HCT116 (cell line): Measurements from ENCODE around the gene NEK1. TPM values are rescaled to one million over a fixed set of nuclear protein-coding genes. Genes with fewer than 3 reads are reported as not detected.

Experiments used
- ATAC-seq: fragments of 200-7000 bp; cut with Tn5 transposase; 2 replicates; pipeline ENCODE4 v1.9.1; 2020; ENCODE audit warnings: mild to moderate bottlenecking, moderate library complexity
- BruUV-seq: library from RNA; stranded (reverse); fragments of 400-500 nt; replicated peaks from 2 replicates; lab custom pipeline; 2021; lab: Mats Ljungman, UMichigan
- CTCF ChIA-PET: fragments of 300-600 bp; sonication (Branson Sonifier 250); formaldehyde crosslinking; loops from one replicate; lab custom pipeline; 2021; ENCODE audit warnings: antibody characterized with exemption; lab: Charles Lee
- POLR2A ChIA-PET: fragments of 300-600, 350-600 bp; sonication (Branson Sonifier 250); formaldehyde crosslinking; loops from one replicate; lab custom pipeline; 2021; ENCODE audit warnings: antibody characterized with exemption; lab: Charles Lee
- RAD21 ChIA-PET, 2 experiments: fragments of 300-600 bp; sonication (Branson Sonifier 250); formaldehyde crosslinking; loops; one replicate each; lab custom pipeline; 2023; ENCODE audit warnings: low total read pairs in 2 of 2; ENCODE audit not compliant: uncharacterized antibody in 2 of 2, unreplicated experiment in 2 of 2, low non-redundant PET in 1 of 2; lab: Charles Lee
- DNase-seq: peaks from one replicate; pipeline ENCODE4 v3.0.0-alpha.2; 2010; ENCODE audit warnings: low read depth, low spot score
- H2AFZ ChIP-seq: fragments of 200-600 bp; shearing (Covaris generic), sonication (generic); 2 replicates; pipeline ENCODE4 v1.6.1; 2017; ENCODE audit warnings: low read depth, mixed run types, mixed read lengths, antibody characterized with exemption, low read length; ENCODE audit not compliant: poor library complexity, severe bottlenecking
- H3K27ac ChIP-seq: 2 replicates; pipeline ENCODE4 v1.5.1; 2012; ENCODE audit warnings: low read depth, low read length
- H3K27me3 ChIP-seq: fragments of 200-600 bp; sonication (generic); 2 replicates; pipeline ENCODE4 v1.6.1; 2016; ENCODE audit warnings: mixed run types, low read length, mixed read lengths; ENCODE audit not compliant: insufficient read depth
- H3K36me3 ChIP-seq, 2 experiments: fragments of 200-500 bp in 1 of 2; fragments of 200-600 bp in 1 of 2; sonication (Bioruptor generic) in 1 of 2; sonication (generic) in 1 of 2; 2 replicates each; pipeline versions ENCODE4 v1.5.1 to v1.6.1; 2014 to 2016; ENCODE audit warnings: low read length in 2 of 2, inconsistent platforms in 1 of 2, mixed read lengths in 1 of 2, mixed run types in 1 of 2; ENCODE audit not compliant: insufficient read depth in 2 of 2, control insufficient read depth in 1 of 2
- H3K4me1 ChIP-seq, 2 experiments: fragments of 200-600 bp in 1 of 2; sonication (generic) in 1 of 2; 2 replicates each; pipeline versions ENCODE4 v1.5.1 to v1.6.1; 2012 to 2017; ENCODE audit warnings: low read length in 2 of 2, inconsistent platforms in 1 of 2, mild to moderate bottlenecking in 1 of 2, mixed read lengths in 1 of 2, mixed run types in 1 of 2, moderate library complexity in 1 of 2; ENCODE audit not compliant: insufficient read depth in 2 of 2, control insufficient read depth in 1 of 2
- H3K4me2 ChIP-seq: fragments of 200-600 bp; sonication (generic); 2 replicates; pipeline ENCODE4 v1.6.1; 2017; ENCODE audit warnings: mixed run types, low read length, mixed read lengths
- H3K4me3 ChIP-seq, 2 experiments: fragments of 200-600 bp in 1 of 2; sonication (generic) in 1 of 2; replicated peaks in 1 of 2; 2 replicates each; pipeline ENCODE4 v1.5.1; 2011 to 2016; ENCODE audit warnings: low read length in 2 of 2, control low read depth in 1 of 2, low read depth in 1 of 2, mild to moderate bottlenecking in 1 of 2, mixed read lengths in 1 of 2, mixed run types in 1 of 2
- H3K79me2 ChIP-seq: fragments of 200-600 bp; sonication (generic); 2 replicates; pipeline ENCODE4 v1.6.1; 2017; ENCODE audit warnings: mild to moderate bottlenecking, mixed run types, low read length, moderate library complexity, mixed read lengths; ENCODE audit not compliant: insufficient read depth
- H3K9ac ChIP-seq: fragments of 200-600 bp; sonication (generic); 2 replicates; pipeline ENCODE4 v1.6.1; 2016; ENCODE audit warnings: low read length, mixed read lengths
- H3K9me2 ChIP-seq: fragments of 200-600 bp; sonication (generic), shearing (Covaris generic); 2 replicates; pipeline ENCODE4 v1.6.1; 2017; ENCODE audit warnings: mixed run types, mild to moderate bottlenecking, moderate library complexity; ENCODE audit not compliant: insufficient read depth
- H3K9me3 ChIP-seq, 2 experiments: fragments of 200-500 bp in 1 of 2; fragments of 200-600 bp in 1 of 2; sonication (Bioruptor generic) in 1 of 2; sonication (generic) in 1 of 2; 2 replicates each; pipeline ENCODE4 v1.6.1; 2014 to 2017; ENCODE audit warnings: low read length in 2 of 2, mixed read lengths in 2 of 2, inconsistent platforms in 1 of 2, low read depth in 1 of 2, mild to moderate bottlenecking in 1 of 2, mixed run types in 1 of 2, moderate library complexity in 1 of 2; ENCODE audit not compliant: control insufficient read depth in 1 of 2, insufficient read depth in 1 of 2
- H4K20me1 ChIP-seq: fragments of 200-600 bp; sonication (generic), shearing (Covaris generic); 2 replicates; pipeline ENCODE4 v1.6.1; 2017; ENCODE audit warnings: mixed run types, mild to moderate bottlenecking, moderate library complexity; ENCODE audit not compliant: insufficient read depth
- CBX3 ChIP-seq: IDR thresholded peaks from 2 replicates; pipeline ENCODE4 v1.6.1; 2012; ENCODE audit warnings: low read depth
- CEBPB ChIP-seq: IDR thresholded peaks from 2 replicates; pipeline ENCODE4 v1.6.1; 2012; ENCODE audit warnings: low read depth
- EGR1 ChIP-seq: IDR thresholded peaks from 2 replicates; pipeline ENCODE4 v1.6.1; 2012; ENCODE audit warnings: low read depth
- ELF1 ChIP-seq: IDR thresholded peaks from 2 replicates; pipeline ENCODE4 v1.6.1; 2012; ENCODE audit warnings: low read depth, borderline replicate concordance
- EZH2phosphoT487 ChIP-seq: fragments of 200-600 bp; IDR thresholded peaks from 2 replicates; pipeline ENCODE4 v1.6.1; 2018; ENCODE audit warnings: antibody characterized with exemption, borderline replicate concordance
- FOSL1 ChIP-seq: IDR thresholded peaks from 2 replicates; pipeline ENCODE4 v1.6.1; 2012; ENCODE audit warnings: low read depth
- JUND ChIP-seq: IDR thresholded peaks from 2 replicates; pipeline ENCODE4 v1.6.1; 2012
- POLR2A ChIP-seq: IDR thresholded peaks from 2 replicates; pipeline ENCODE4 v1.7.0; 2011; ENCODE audit warnings: borderline replicate concordance; ENCODE audit not compliant: insufficient read depth, insufficient read length; ENCODE audit errors: extremely low read depth
- POLR2AphosphoS5 ChIP-seq: IDR thresholded peaks from 2 replicates; pipeline ENCODE4 v1.6.1; 2011; ENCODE audit warnings: mild to moderate bottlenecking, low read depth, low read length, moderate library complexity
- RAD21 ChIP-seq: IDR thresholded peaks from 2 replicates; pipeline ENCODE4 v1.6.1; 2012; ENCODE audit warnings: low read depth, mild to moderate bottlenecking
- SIN3A ChIP-seq: IDR thresholded peaks from 2 replicates; pipeline ENCODE4 v1.6.1; 2012; ENCODE audit warnings: low read depth
- SP1 ChIP-seq: IDR thresholded peaks from 2 replicates; pipeline ENCODE4 v1.6.1; 2012; ENCODE audit warnings: low read depth
- SRF ChIP-seq: IDR thresholded peaks from 2 replicates; pipeline ENCODE4 v1.6.1; 2012; ENCODE audit warnings: low read depth
- YY1 ChIP-seq: IDR thresholded peaks from 2 replicates; pipeline ENCODE4 v1.6.1; 2011; ENCODE audit warnings: low read length, low read depth, moderate library complexity, mild to moderate bottlenecking; ENCODE audit not compliant: insufficient replicate concordance; ENCODE audit errors: extremely low read depth
- ZFX ChIP-seq: fragments of 450-650 bp; IDR thresholded peaks from 2 replicates; pipeline ENCODE4 v1.6.1; 2017
- intact Hi-C: fragments of 100-400 bp; cut with micrococcal nuclease; formaldehyde crosslinking; loops from 2 replicates; pipeline ENCODE4 v1.10.0; 2022
- total RNA-seq: library from RNA; stranded (reverse); gene quantifications from one replicate; pipeline ENCODE4 v1.2.1, GENCODE V29; 2021; ENCODE audit not compliant: unreplicated experiment
- TF ChIP-seq, protein P1 (sequence below): IDR thresholded peaks from 2 replicates; pipeline ENCODE4 v1.6.1; 2012
- TF ChIP-seq, protein P2 (sequence below): IDR thresholded peaks from 2 replicates; pipeline ENCODE4 v1.6.1; 2012
- TF ChIP-seq, protein P3 (sequence below): IDR thresholded peaks from 2 replicates; pipeline ENCODE4 v1.6.1; 2012; ENCODE audit warnings: low read depth
- TF ChIP-seq, protein P4 (sequence below): IDR thresholded peaks from 2 replicates; pipeline ENCODE4 v1.6.1; 2011; ENCODE audit warnings: mild to moderate bottlenecking, low read length, moderate library complexity; ENCODE audit not compliant: insufficient replicate concordance; ENCODE audit errors: extremely low read depth

NEK1 gene
- total RNA-seq, 1 experiment from 2014 or later = 13.3 TPM

DNA sequence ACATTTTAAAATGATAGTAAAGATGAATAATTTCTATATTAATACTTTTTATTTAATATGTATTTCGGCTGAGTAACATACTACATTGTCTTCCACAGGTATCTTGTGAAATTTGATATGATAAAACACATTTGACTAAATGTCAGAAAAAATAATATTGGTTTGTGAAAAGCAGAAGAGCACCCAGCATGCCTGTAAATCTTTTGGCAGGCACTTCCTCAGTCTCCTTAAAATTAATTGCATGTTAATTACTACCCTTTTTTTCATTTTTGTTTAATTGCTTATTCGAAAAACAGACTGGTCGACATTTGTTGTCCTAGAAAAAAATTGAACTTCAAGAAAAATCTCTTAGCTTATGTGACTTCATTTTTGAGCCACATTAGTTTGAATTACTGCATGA is 48.5 kb upstream of the NEK1 start:
- Histone ChIP-seq H3K9me2 (no peaks in the 10 kb centered on the region), H3K4me3 (peak overlapping the region; percentile 60 to 63; a peak in 3 of 4 replicates), H3K36me3 (no peaks in the 10 kb centered on the region), H3K9me3 (no peaks in the 10 kb centered on the region), H3K4me2 (peak overlapping the region; percentile 86), H2AFZ (no peak overlapping the region), H3K4me1 (peaks cover 32 to 44% of the 10 kb centered on the region in 2 experiments), H3K27me3 (no peaks in the 10 kb centered on the region), H3K9ac (peak overlapping the region; percentile 71; the same call in 1 of the 2 replicates), H4K20me1 (no peaks in the 10 kb centered on the region), H3K27ac (peak overlapping the region; percentile 79; the same call in 1 of the 2 replicates), H3K79me2 (peaks cover 88% of the 10 kb centered on the region)
- no peak for DNase-seq
- intact Hi-C loops = loop anchor here (1.0 to 2.0 kb wide), 2 partner anchors 41 to 48 kb away; partner anchors contain the start of genes CLCN3 and NEK1
- ATAC-seq = no peak
- ChIA-PET CTCF (no interaction called here), RAD21 (no interaction called here), POLR2A (interaction anchor here (1.1 to 3.6 kb wide), 4 partner anchors 11 to 48 kb away, joined by 3 to 17 read pairs (median 8); partner anchors contain the start of genes CLCN3 and NEK1)
- BruUV-seq = no TSS peak
- TF ChIP-seq EGR1 = no peak
- TF ChIP-seq, protein P1, sequence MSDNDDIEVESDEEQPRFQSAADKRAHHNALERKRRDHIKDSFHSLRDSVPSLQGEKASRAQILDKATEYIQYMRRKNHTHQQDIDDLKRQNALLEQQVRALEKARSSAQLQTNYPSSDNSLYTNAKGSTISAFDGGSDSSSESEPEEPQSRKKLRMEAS = no peak
- TF ChIP-seq, protein P2, sequence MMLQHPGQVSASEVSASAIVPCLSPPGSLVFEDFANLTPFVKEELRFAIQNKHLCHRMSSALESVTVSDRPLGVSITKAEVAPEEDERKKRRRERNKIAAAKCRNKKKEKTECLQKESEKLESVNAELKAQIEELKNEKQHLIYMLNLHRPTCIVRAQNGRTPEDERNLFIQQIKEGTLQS = no peak
- TF ChIP-seq ZFX = no peak
- TF ChIP-seq, protein P3, sequence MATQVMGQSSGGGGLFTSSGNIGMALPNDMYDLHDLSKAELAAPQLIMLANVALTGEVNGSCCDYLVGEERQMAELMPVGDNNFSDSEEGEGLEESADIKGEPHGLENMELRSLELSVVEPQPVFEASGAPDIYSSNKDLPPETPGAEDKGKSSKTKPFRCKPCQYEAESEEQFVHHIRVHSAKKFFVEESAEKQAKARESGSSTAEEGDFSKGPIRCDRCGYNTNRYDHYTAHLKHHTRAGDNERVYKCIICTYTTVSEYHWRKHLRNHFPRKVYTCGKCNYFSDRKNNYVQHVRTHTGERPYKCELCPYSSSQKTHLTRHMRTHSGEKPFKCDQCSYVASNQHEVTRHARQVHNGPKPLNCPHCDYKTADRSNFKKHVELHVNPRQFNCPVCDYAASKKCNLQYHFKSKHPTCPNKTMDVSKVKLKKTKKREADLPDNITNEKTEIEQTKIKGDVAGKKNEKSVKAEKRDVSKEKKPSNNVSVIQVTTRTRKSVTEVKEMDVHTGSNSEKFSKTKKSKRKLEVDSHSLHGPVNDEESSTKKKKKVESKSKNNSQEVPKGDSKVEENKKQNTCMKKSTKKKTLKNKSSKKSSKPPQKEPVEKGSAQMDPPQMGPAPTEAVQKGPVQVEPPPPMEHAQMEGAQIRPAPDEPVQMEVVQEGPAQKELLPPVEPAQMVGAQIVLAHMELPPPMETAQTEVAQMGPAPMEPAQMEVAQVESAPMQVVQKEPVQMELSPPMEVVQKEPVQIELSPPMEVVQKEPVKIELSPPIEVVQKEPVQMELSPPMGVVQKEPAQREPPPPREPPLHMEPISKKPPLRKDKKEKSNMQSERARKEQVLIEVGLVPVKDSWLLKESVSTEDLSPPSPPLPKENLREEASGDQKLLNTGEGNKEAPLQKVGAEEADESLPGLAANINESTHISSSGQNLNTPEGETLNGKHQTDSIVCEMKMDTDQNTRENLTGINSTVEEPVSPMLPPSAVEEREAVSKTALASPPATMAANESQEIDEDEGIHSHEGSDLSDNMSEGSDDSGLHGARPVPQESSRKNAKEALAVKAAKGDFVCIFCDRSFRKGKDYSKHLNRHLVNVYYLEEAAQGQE = no peak
- TF ChIP-seq SP1 = no peak
- TF ChIP-seq ELF1 = no peak
- no peak for TF ChIP-seq SIN3A
- TF ChIP-seq CEBPB = no peak
- TF ChIP-seq, protein P4, sequence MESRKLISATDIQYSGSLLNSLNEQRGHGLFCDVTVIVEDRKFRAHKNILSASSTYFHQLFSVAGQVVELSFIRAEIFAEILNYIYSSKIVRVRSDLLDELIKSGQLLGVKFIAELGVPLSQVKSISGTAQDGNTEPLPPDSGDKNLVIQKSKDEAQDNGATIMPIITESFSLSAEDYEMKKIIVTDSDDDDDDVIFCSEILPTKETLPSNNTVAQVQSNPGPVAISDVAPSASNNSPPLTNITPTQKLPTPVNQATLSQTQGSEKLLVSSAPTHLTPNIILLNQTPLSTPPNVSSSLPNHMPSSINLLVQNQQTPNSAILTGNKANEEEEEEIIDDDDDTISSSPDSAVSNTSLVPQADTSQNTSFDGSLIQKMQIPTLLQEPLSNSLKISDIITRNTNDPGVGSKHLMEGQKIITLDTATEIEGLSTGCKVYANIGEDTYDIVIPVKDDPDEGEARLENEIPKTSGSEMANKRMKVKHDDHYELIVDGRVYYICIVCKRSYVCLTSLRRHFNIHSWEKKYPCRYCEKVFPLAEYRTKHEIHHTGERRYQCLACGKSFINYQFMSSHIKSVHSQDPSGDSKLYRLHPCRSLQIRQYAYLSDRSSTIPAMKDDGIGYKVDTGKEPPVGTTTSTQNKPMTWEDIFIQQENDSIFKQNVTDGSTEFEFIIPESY = no peak
- TF ChIP-seq FOSL1 = no peak
- no peak for TF ChIP-seq POLR2A
- TF ChIP-seq JUND = no peak
- no peak for TF ChIP-seq SRF
- no peak for TF ChIP-seq POLR2AphosphoS5
- TF ChIP-seq CBX3 = no peak
- TF ChIP-seq RAD21 = no peak
- TF ChIP-seq YY1 = no peak
- TF ChIP-seq EZH2phosphoT487 = no peak
- TF ChIP-seq, all 23 proteins: peak for 0
